Right atrium auricular region (tissue), 2 donors: ENCODE data around the gene PPP2R1B. TPM values are rescaled to one million over a fixed set of nuclear protein-coding genes. Genes with fewer than 3 reads are reported as not detected.

ENCODE experiments used
- DNase-seq: peaks from one replicate; pipeline ENCODE4 v3.0.0-alpha.2; 2019; ENCODE audit warnings: low spot score
- H3K27ac ChIP-seq, 2 donors: fragments of 200-600 bp; sonication (generic); 1 replicate in 1 of 2; 2 replicates in 1 of 2; pipeline ENCODE4 v1.5.1; 2016 to 2019
- H3K27me3 ChIP-seq, 2 donors: fragments of 200-600 bp; sonication (generic); one replicate each; pipeline versions ENCODE4 v1.5.1 to v1.6.0; 2017 to 2019
- H3K36me3 ChIP-seq: fragments of 200-600 bp; sonication (generic); one replicate; pipeline ENCODE4 v1.5.1; 2016
- H3K4me1 ChIP-seq, 2 donors: fragments of 200-600 bp; sonication (generic); one replicate each; pipeline versions ENCODE4 v1.5.1 to v1.6.0; 2017 to 2019
- H3K4me3 ChIP-seq, 2 donors: fragments of 200-600 bp; sonication (generic); 1 replicate in 1 of 2; 2 replicates in 1 of 2; pipeline ENCODE4 v1.5.1; 2017 to 2019; ENCODE audit warnings: mild to moderate bottlenecking in 1 of 2, moderate library complexity in 1 of 2
- H3K9me3 ChIP-seq, 2 donors: fragments of 200-600 bp; sonication (generic); one replicate each; pipeline ENCODE4 v1.5.1; 2019
- total RNA-seq, 2 donors: library from RNA; depleted of rRNA; stranded (reverse); fragments of >200 nt; gene quantifications; one replicate each; pipeline ENCODE4 v1.1.0, GENCODE V29; 2016
- TF ChIP-seq, protein P1 (sequence below), 2 donors: fragments of 200-600 bp; sonication (generic); IDR thresholded peaks; one replicate each; pipeline ENCODE4 v1.5.1; 2019; ENCODE audit warnings: antibody characterized with exemption in 2 of 2

The PPP2R1B gene
- total RNA-seq: 10 to 100 TPM in 1 of 2 donors, 1 to 10 TPM in 1; 6.5 to 13.2 TPM

DNA sequence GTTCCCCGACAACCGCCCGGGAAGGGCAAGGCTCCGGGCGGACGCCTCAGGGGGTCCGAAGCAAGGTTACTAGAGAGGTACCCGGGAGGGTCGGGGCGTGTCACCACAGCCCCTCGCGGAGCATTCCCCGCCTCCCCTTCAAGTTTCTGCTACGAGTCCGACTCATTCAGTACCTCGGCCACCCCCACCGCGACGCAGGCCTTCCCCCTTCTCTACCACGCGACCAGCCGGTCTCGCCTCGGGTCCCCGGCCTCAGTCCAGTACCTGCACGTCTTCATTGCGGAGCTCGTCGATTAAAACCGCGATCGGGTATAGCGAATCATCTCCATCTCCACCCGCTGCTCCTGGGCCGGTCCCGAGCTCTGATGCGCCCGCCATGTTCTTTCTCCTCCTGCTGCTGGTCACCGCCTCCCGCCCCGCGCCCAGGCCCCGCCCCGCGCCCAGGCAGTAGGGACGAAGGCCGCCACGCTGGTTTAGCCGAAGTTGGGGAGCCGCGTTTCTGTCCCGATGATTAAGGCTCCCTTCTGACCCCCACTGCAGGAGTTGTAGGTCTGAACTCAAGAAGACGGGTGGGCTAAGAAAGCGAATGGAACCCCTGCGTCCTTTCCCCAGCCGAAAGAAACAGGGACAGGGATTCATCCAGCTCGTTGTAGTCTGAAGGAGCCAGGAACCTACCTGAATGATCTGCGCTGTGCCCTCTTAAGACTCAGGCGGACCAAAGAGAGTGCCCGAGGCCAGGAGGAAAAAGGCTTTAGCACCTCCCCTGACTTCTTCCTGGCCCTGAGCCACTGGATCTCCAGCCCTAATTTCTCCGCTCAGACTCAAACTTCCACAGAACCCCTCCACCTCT, at the start of gene PPP2R1B:
PPP2R1B (minus strand) TSS at position 406 of the 850 bp plus-strand sequence; CDS start at position 378, 28 bp downstream.
- peak within 1 kb of the TSS; percentile 91 to 95 for H3K27ac ChIP-seq
- peaks cover 0 to 25% of the 10 kb centered on the region in 2 donors for H3K4me1 ChIP-seq
- peak within 1 kb of the TSS; percentile 84 to 85 for H3K4me3 ChIP-seq
- DNase-seq: peak; percentile 71
- TF ChIP-seq, protein P1, sequence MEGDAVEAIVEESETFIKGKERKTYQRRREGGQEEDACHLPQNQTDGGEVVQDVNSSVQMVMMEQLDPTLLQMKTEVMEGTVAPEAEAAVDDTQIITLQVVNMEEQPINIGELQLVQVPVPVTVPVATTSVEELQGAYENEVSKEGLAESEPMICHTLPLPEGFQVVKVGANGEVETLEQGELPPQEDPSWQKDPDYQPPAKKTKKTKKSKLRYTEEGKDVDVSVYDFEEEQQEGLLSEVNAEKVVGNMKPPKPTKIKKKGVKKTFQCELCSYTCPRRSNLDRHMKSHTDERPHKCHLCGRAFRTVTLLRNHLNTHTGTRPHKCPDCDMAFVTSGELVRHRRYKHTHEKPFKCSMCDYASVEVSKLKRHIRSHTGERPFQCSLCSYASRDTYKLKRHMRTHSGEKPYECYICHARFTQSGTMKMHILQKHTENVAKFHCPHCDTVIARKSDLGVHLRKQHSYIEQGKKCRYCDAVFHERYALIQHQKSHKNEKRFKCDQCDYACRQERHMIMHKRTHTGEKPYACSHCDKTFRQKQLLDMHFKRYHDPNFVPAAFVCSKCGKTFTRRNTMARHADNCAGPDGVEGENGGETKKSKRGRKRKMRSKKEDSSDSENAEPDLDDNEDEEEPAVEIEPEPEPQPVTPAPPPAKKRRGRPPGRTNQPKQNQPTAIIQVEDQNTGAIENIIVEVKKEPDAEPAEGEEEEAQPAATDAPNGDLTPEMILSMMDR (IDR thresholded peaks at IDR 0.05): no peak
- H3K27me3 ChIP-seq: no peaks in the 10 kb centered on the region
- peaks cover 31% of the 10 kb centered on the region for H3K36me3 ChIP-seq
- no peaks in the 10 kb centered on the region for H3K9me3 ChIP-seq

DNA sequence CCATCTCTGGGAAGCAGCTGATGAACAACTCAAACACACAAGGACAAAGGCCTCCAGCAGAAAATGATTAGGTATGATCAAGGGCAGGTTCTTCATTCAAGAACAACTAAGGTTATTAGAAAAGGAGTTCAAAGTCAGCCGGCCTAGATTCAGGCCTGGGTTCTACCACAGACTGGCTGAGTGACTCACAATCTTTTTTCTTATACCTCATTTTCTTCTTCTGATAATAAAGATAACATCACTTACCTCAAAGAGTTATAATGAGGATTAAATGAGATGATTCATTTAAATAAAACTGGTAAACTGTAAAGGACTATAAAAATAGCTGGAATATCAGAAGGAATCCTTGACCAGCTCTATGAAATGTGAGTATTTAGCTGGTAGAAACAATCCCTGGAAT, 49.3 kb upstream of the PPP2R1B start:
- no peaks in the 10 kb centered on the region for H3K9me3 ChIP-seq
- H3K27me3 ChIP-seq: no peaks in the 10 kb centered on the region
- TF ChIP-seq, protein P1 (IDR thresholded peaks at IDR 0.05): no peak
- no peak overlapping the region for H3K4me3 ChIP-seq
- no peaks in the 10 kb centered on the region for H3K36me3 ChIP-seq
- peaks cover 0 to 22% of the 10 kb centered on the region in 2 donors for H3K4me1 ChIP-seq
- no peak for DNase-seq
- peak overlapping the region; percentile 36 to 44 for H3K27ac ChIP-seq

DNA sequence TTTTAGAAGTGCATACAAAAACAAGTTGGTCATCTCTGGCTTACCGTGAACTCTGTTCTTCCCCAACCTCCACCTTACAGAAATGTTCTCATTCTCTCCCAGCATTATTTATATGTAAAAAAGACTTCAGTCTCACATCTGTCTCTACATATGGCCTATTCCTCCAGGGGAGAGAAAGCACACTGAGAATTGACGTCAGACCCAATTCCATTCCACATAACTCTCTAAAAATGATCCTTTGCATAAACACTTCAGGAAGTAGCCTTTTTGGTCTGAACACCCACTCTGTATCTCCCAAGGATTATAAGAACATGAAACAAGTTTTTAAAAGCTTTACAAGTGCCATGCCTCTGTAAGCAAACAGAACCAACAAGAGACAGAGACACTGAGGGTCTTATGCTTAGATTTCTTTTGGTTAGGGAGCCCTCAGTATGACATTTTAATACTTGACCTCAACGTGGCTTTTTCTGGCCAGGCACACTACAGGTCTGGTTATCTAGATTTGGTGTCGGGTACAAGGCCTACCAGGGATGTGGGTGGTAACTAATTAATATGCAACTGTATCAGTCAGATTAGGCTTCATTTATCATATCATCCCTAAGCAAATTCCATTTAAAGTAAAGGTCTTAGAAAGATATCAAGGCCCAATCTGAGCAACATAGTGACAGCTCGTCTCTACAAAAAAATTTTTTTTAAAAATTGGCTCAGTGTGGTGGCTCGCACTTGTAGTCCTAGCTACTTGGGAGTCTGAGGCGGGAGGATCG, 48.5 kb upstream of the PPP2R1B start:
- H3K4me1 ChIP-seq: peaks cover 0 to 15% of the 10 kb centered on the region in 2 donors
- no peak for DNase-seq
- no peaks in the 10 kb centered on the region for H3K9me3 ChIP-seq
- H3K27me3 ChIP-seq: no peaks in the 10 kb centered on the region
- H3K27ac ChIP-seq: peak overlapping the region; percentile 36 to 44
- H3K4me3 ChIP-seq: no peak overlapping the region
- TF ChIP-seq, protein P1 (IDR thresholded peaks at IDR 0.05): no peak
- no peaks in the 10 kb centered on the region for H3K36me3 ChIP-seq

DNA sequence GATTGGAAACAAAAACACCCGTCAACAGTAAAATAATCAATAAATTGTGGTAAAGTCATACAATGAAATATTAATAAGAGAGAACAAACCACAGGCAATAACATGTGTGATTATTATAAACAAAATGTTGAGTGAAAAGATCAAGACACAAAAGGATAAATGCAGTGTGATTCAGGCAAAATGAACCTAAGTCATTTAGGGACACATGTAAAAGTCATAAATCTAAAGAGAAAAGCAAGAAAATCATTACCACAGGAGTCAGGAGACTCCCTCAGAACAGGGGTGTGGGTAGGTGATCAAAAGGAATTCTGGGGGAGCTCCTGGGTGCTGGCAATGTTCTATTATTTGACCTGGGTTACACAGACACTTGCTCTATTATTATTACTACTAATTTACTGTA, 47.9 kb upstream of the PPP2R1B start:
- H3K4me3 ChIP-seq: no peak overlapping the region
- no peaks in the 10 kb centered on the region for H3K9me3 ChIP-seq
- H3K27me3 ChIP-seq: no peaks in the 10 kb centered on the region
- H3K4me1 ChIP-seq: peaks cover 0 to 10% of the 10 kb centered on the region in 2 donors
- TF ChIP-seq, protein P1 (IDR thresholded peaks at IDR 0.05): no peak
- no peak for DNase-seq
- no peaks in the 10 kb centered on the region for H3K36me3 ChIP-seq
- peak overlapping the region; percentile 7 to 44 for H3K27ac ChIP-seq

DNA sequence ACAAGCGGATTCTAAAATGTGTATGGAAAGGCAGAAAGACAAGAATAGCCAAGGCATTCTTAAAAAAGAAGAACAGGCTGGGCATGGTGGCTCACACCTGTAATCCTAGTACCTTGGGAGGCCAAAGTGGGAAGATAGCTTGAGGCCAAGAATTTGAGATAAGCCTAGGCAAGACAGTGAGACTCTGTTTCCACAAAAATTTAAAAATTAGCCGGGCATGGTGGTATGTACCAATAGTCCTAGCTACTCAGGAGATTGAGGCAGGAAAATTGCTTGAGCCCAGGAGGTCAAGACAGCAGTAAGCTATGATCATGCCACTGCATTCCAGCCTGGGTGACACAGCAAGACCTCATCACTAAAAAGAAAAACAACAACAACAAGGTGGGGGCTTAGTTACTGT, 46.0 kb upstream of the PPP2R1B start:
- no peaks in the 10 kb centered on the region for H3K36me3 ChIP-seq
- TF ChIP-seq, protein P1 (IDR thresholded peaks at IDR 0.05): no peak

More for the DNA sequence above, 46.0 kb upstream of the PPP2R1B start:
- DNase-seq: no peak
- Histone ChIP-seq H3K27ac (no peak overlapping the region), H3K27me3 (no peaks in the 10 kb centered on the region), H3K9me3 (no peaks in the 10 kb centered on the region), H3K4me3 (no peak overlapping the region), H3K4me1 (peaks cover 0 to 16% of the 10 kb centered on the region in 2 donors)
